ENCODE data around the gene DIPK1A. TPM values are rescaled to one million over a fixed set of nuclear protein-coding genes. Genes with fewer than 3 reads are reported as not detected.

DIPK1A gene
- total RNA-seq, 1 donor from 2014 or later = 3.9 TPM

DNA sequence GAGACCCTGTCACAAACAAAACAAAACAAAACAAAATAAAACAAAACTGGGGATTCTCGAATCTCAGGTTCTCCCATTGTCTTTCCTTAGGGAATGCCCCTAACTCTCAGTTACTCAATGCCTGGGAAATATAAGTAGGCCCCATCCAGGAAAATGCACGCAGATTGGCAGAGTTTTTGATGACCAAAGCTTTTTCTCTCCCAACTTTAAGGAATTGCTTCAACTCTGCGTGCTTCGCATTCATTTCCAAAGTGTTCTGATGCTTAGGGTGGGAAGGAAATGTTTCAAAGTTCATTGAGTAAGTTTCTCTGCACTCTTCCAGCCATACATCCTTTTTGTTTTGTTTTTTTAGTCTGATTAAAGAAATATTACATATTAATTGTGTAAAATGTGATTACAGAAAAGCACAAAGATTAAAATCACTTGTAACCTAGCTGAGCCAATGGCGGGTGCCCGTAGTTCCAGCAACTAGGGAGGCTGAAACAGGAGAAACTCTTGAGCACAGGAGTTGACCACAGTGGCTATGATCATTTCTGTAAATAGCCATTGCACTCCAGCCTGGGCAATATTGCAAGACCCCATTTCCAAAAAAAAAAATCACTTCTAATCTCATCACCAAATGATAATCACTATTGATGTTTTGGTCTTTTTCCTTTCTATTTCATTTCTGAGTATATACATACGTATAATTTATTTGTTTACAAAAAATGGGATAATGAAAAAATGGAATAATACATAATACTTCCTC lies 157.9 kb downstream of the DIPK1A start:
- H3K27ac Mint-ChIP-seq (ENCODE audit: unreplicated experiment) = no peak overlapping the region
- H3K27me3 Mint-ChIP-seq (ENCODE audit: unreplicated experiment) = no peaks in the 10 kb centered on the region
- H3K9me3 Mint-ChIP-seq (ENCODE audit: unreplicated experiment) = no peaks in the 10 kb centered on the region
- no peak for DNase-seq (ENCODE audit: low spot score)
- H3K36me3 Mint-ChIP-seq (ENCODE audit: low read depth, unreplicated experiment) = no peaks in the 10 kb centered on the region
- TF ChIP-seq, protein P1, sequence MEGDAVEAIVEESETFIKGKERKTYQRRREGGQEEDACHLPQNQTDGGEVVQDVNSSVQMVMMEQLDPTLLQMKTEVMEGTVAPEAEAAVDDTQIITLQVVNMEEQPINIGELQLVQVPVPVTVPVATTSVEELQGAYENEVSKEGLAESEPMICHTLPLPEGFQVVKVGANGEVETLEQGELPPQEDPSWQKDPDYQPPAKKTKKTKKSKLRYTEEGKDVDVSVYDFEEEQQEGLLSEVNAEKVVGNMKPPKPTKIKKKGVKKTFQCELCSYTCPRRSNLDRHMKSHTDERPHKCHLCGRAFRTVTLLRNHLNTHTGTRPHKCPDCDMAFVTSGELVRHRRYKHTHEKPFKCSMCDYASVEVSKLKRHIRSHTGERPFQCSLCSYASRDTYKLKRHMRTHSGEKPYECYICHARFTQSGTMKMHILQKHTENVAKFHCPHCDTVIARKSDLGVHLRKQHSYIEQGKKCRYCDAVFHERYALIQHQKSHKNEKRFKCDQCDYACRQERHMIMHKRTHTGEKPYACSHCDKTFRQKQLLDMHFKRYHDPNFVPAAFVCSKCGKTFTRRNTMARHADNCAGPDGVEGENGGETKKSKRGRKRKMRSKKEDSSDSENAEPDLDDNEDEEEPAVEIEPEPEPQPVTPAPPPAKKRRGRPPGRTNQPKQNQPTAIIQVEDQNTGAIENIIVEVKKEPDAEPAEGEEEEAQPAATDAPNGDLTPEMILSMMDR (IDR thresholded peaks at IDR 0.05; ENCODE audit: unreplicated experiment) = no peak
- no peaks in the 10 kb centered on the region for H3K4me1 Mint-ChIP-seq (ENCODE audit: unreplicated experiment)
- no peak overlapping the region for H3K4me3 Mint-ChIP-seq (ENCODE audit: unreplicated experiment)

- no peaks in the 10 kb centered on the region for H3K4me1 Mint-ChIP-seq (ENCODE audit: unreplicated experiment)
- no peaks in the 10 kb centered on the region for H3K36me3 Mint-ChIP-seq (ENCODE audit: low read depth, unreplicated experiment)
- no peak for DNase-seq (ENCODE audit: low spot score)
- H3K27ac Mint-ChIP-seq (ENCODE audit: unreplicated experiment) = no peak overlapping the region
- TF ChIP-seq, protein P1 (IDR thresholded peaks at IDR 0.05; ENCODE audit: unreplicated experiment) = no peak
- no peaks in the 10 kb centered on the region for H3K27me3 Mint-ChIP-seq (ENCODE audit: unreplicated experiment)
- no peak overlapping the region for H3K4me3 Mint-ChIP-seq (ENCODE audit: unreplicated experiment)
- H3K9me3 Mint-ChIP-seq (ENCODE audit: unreplicated experiment) = no peaks in the 10 kb centered on the region
Measured at GRCh38 chr1:92797961-92798360, 163.3 kb downstream of the DIPK1A start.

GRCh38 chr1:92797297-92797696 lies 164.0 kb downstream of the DIPK1A start:
- peaks cover 4% of the 10 kb centered on the region for H3K4me1 Mint-ChIP-seq (ENCODE audit: unreplicated experiment)
- H3K27ac Mint-ChIP-seq (ENCODE audit: unreplicated experiment) = no peak overlapping the region
- H3K4me3 Mint-ChIP-seq (ENCODE audit: unreplicated experiment) = no peak overlapping the region
- TF ChIP-seq, protein P1 (IDR thresholded peaks at IDR 0.05; ENCODE audit: unreplicated experiment) = no peak
- H3K36me3 Mint-ChIP-seq (ENCODE audit: low read depth, unreplicated experiment) = no peaks in the 10 kb centered on the region
- H3K9me3 Mint-ChIP-seq (ENCODE audit: unreplicated experiment) = no peaks in the 10 kb centered on the region
- no peaks in the 10 kb centered on the region for H3K27me3 Mint-ChIP-seq (ENCODE audit: unreplicated experiment)
- no peak for DNase-seq (ENCODE audit: low spot score)

DNA sequence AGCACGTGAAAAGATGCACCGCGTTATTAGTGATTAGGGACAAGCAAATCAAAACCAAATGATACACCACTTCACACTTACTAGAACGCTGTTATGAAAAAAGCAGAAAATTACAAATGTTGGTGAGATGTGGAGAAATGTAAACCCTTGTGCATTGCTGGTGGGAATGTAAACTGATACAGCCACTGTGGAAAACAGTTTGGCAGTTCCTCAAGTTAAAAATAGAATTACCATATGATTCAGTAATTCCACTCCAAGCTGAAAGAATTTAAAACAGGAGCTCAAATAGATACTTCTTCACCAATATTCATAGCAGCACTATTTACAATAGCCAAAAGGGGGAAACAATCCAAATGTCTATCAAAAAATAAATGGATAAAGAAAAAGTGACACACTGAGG lies 166.1 kb downstream of the DIPK1A start:
- peaks cover 6% of the 10 kb centered on the region for H3K4me1 Mint-ChIP-seq (ENCODE audit: unreplicated experiment)
- no peak overlapping the region for H3K27ac Mint-ChIP-seq (ENCODE audit: unreplicated experiment)
- H3K27me3 Mint-ChIP-seq (ENCODE audit: unreplicated experiment) = no peaks in the 10 kb centered on the region
- no peak overlapping the region for H3K4me3 Mint-ChIP-seq (ENCODE audit: unreplicated experiment)
- H3K36me3 Mint-ChIP-seq (ENCODE audit: low read depth, unreplicated experiment) = no peaks in the 10 kb centered on the region
- TF ChIP-seq, protein P1 (IDR thresholded peaks at IDR 0.05; ENCODE audit: unreplicated experiment) = no peak
- no peak for DNase-seq (ENCODE audit: low spot score)
- H3K9me3 Mint-ChIP-seq (ENCODE audit: unreplicated experiment) = no peaks in the 10 kb centered on the region

GRCh38 chr1:92792340-92792782 lies 168.9 kb downstream of the DIPK1A start:
- peak overlapping the region; percentile 65 for H3K27ac Mint-ChIP-seq (ENCODE audit: unreplicated experiment)
- H3K27me3 Mint-ChIP-seq (ENCODE audit: unreplicated experiment) = no peaks in the 10 kb centered on the region
- DNase-seq (ENCODE audit: low spot score) = no peak
- TF ChIP-seq, protein P1 (IDR thresholded peaks at IDR 0.05; ENCODE audit: unreplicated experiment) = no peak
- no peaks in the 10 kb centered on the region for H3K36me3 Mint-ChIP-seq (ENCODE audit: low read depth, unreplicated experiment)
- peaks cover 9% of the 10 kb centered on the region for H3K4me1 Mint-ChIP-seq (ENCODE audit: unreplicated experiment)
- H3K4me3 Mint-ChIP-seq (ENCODE audit: unreplicated experiment) = no peak overlapping the region
- H3K9me3 Mint-ChIP-seq (ENCODE audit: unreplicated experiment) = no peaks in the 10 kb centered on the region

All from endothelial cell (in vitro differentiated cells).